ENCODE measurements around the gene TTLL10. TPM values are rescaled to one million over a fixed set of nuclear protein-coding genes. Genes with fewer than 3 reads are reported as not detected.

TTLL10 gene
- total RNA-seq, 1 donor from 2014 or later: 0.47 TPM

GRCh38 chr1:1213345-1214265 lies 39.9 kb downstream of the TTLL10 start, which contains the start of gene TNFRSF4:
TSS of gene TNFRSF4 (minus strand) at chr1:1214153. CDS start at chr1:1214127, 26 bp downstream.
- TF ChIP-seq CTCF (IDR thresholded peaks at IDR 0.05; ENCODE audit: unreplicated experiment): no peak
- Mint-ChIP-seq H3K27ac (peak within 1 kb of the TSS; percentile 21), H3K27me3 (ENCODE audit: low read depth) (peaks cover 1% of the 10 kb centered on the region), H3K36me3 (peaks cover 10% of the 10 kb centered on the region), H3K9me3 (no peaks in the 10 kb centered on the region), H3K4me3 (no peak within 1 kb of the TSS), H3K4me1 (no peaks in the 10 kb centered on the region)
- no peak for DNase-seq (ENCODE audit: low spot score in 2 of 2, unreplicated experiment in 2 of 2)

GRCh38 chr1:1215080-1215676 lies 41.5 kb downstream of the TTLL10 start:
- Mint-ChIP-seq H3K36me3 (peaks cover 10% of the 10 kb centered on the region), H3K27me3 (ENCODE audit: low read depth) (no peaks in the 10 kb centered on the region), H3K9me3 (no peaks in the 10 kb centered on the region), H3K4me1 (no peaks in the 10 kb centered on the region), H3K27ac (peak overlapping the region; percentile 21), H3K4me3 (no peak overlapping the region)
- TF ChIP-seq CTCF (IDR thresholded peaks at IDR 0.05; ENCODE audit: unreplicated experiment): no peak
- no peak for DNase-seq (ENCODE audit: low spot score in 2 of 2, unreplicated experiment in 2 of 2)

- H3K4me3 Mint-ChIP-seq: no peak overlapping the region
Measured at GRCh38 chr1:1215881-1216605, 42.4 kb downstream of the TTLL10 start.

GRCh38 chr1:1216770-1217620 lies 43.3 kb downstream of the TTLL10 start:
- Mint-ChIP-seq H3K4me3 (no peak overlapping the region), H3K36me3 (peaks cover 15% of the 10 kb centered on the region), H3K4me1 (no peaks in the 10 kb centered on the region), H3K9me3 (no peaks in the 10 kb centered on the region), H3K27me3 (ENCODE audit: low read depth) (no peaks in the 10 kb centered on the region), H3K27ac (no peak overlapping the region)
- DNase-seq (ENCODE audit: low spot score in 2 of 2, unreplicated experiment in 2 of 2): no peak
- no peak for TF ChIP-seq CTCF (IDR thresholded peaks at IDR 0.05; ENCODE audit: unreplicated experiment)

More at GRCh38 chr1:1215881-1216605, 42.4 kb downstream of the TTLL10 start:
- no peak for TF ChIP-seq CTCF (IDR thresholded peaks at IDR 0.05; ENCODE audit: unreplicated experiment)
- H3K27me3 Mint-ChIP-seq (ENCODE audit: low read depth): no peaks in the 10 kb centered on the region
- H3K4me1 Mint-ChIP-seq: no peaks in the 10 kb centered on the region
- H3K9me3 Mint-ChIP-seq: no peaks in the 10 kb centered on the region
- H3K27ac Mint-ChIP-seq: no peak overlapping the region
- peaks cover 15% of the 10 kb centered on the region for H3K36me3 Mint-ChIP-seq
- DNase-seq (ENCODE audit: low spot score in 2 of 2, unreplicated experiment in 2 of 2): no peak

All from mesothelial cell of epicardium (in vitro differentiated cells).